Activated CD4-positive, alpha-beta T cell treated with anti-CD3 and anti-CD28 coated beads for 48 hours (primary cell): ENCODE results near the gene ABAT.
"Not testable (repeated sequence)": the region's sequence is repeated elsewhere in the genome, so short reads cannot be mapped to it uniquely, and the experiment has no call there.

Experiments
- DNase-seq: peaks from one replicate; pipeline ENCODE4 v3.0.0-alpha.2; 2020

ABAT gene

GRCh38 chr16:8682551-8683259, 8.3 kb downstream of the ABAT start:
- DNase-seq: no peak

- DNase-seq: no peak
Measured at GRCh38 chr16:8683640-8684039, 9.2 kb downstream of the ABAT start.

- DNase-seq: no peak
Measured at GRCh38 chr16:8685617-8686016, 11.2 kb downstream of the ABAT start.

GRCh38 chr16:8686031-8686621, 11.7 kb downstream of the ABAT start:
- DNase-seq: no peak

GRCh38 chr16:8686879-8687278, 12.5 kb downstream of the ABAT start:
- DNase-seq: no peak

GRCh38 chr16:8689686-8690085, 15.3 kb downstream of the ABAT start:
- no peak for DNase-seq

GRCh38 chr16:8691728-8692127, 17.3 kb downstream of the ABAT start:
- no peak for DNase-seq

GRCh38 chr16:8694795-8695728, 20.6 kb downstream of the ABAT start:
- DNase-seq: no peak

- DNase-seq: no peak
Measured at GRCh38 chr16:8696880-8697279, 22.5 kb downstream of the ABAT start.

GRCh38 chr16:8697965-8698364, 23.5 kb downstream of the ABAT start:
- DNase-seq: no peak

GRCh38 chr16:8703693-8704092, 29.3 kb downstream of the ABAT start:
- DNase-seq: no peak

GRCh38 chr16:8704098-8704497, 29.7 kb downstream of the ABAT start:
- DNase-seq: no peak

GRCh38 chr16:8705100-8705822, 30.8 kb downstream of the ABAT start:
- not testable (repeated sequence) for DNase-seq

- DNase-seq: no peak
Measured at GRCh38 chr16:8708536-8708935, 34.1 kb downstream of the ABAT start.

- DNase-seq: no peak
Measured at GRCh38 chr16:8712589-8713361, 38.4 kb downstream of the ABAT start.

- DNase-seq: no peak
Measured at GRCh38 chr16:8713635-8714172, 39.3 kb downstream of the ABAT start.

- no peak for DNase-seq
Measured at GRCh38 chr16:8714174-8714573, 39.8 kb downstream of the ABAT start.

GRCh38 chr16:8714807-8715206, 40.4 kb downstream of the ABAT start:
- DNase-seq: no peak

- no peak for DNase-seq
Measured at GRCh38 chr16:8716052-8716451, 41.6 kb downstream of the ABAT start.

GRCh38 chr16:8716592-8716991, 42.2 kb downstream of the ABAT start:
- DNase-seq: no peak

- DNase-seq: no peak
Measured at GRCh38 chr16:8717469-8717868, 43.1 kb downstream of the ABAT start.

- no peak for DNase-seq
Measured at GRCh38 chr16:8717892-8718415, 43.5 kb downstream of the ABAT start.
